Choroid plexus epithelial cell (primary cell): ENCODE measurements around the gene CPEB1.
A peak's percentile ranks its signal among the peaks of the same experiment; 100 is the strongest.

ENCODE experiments used
- DNase-seq: peaks from one replicate; pipeline ENCODE4 v3.0.0-alpha.2; 2010; ENCODE audit warnings: low read depth
- H3K4me3 ChIP-seq: 2 replicates; pipeline ENCODE4 v1.5.1; 2011; ENCODE audit warnings: low read depth, mild to moderate bottlenecking, control low read depth, low read length, moderate library complexity
- CTCF ChIP-seq: conservative IDR thresholded peaks from 2 replicates; pipeline ENCODE4 v1.5.1; 2011; ENCODE audit warnings: low read depth, mild to moderate bottlenecking, control low read depth, inconsistent platforms, low read length, moderate library complexity

CPEB1 gene

GRCh38 chr15:82679626-82680199 lies 32.5 kb upstream of the CPEB1 start:
- DNase-seq = no peak
- no peak overlapping the region for H3K4me3 ChIP-seq
- no peak for TF ChIP-seq CTCF

GRCh38 chr15:82677720-82678323 lies 30.7 kb upstream of the CPEB1 start:
- H3K4me3 ChIP-seq = no peak overlapping the region
- no peak for DNase-seq
- no peak for TF ChIP-seq CTCF

GRCh38 chr15:82674873-82675272 lies 27.7 kb upstream of the CPEB1 start:
- TF ChIP-seq CTCF = no peak
- no peak for DNase-seq
- no peak overlapping the region for H3K4me3 ChIP-seq

GRCh38 chr15:82670699-82671098 lies 23.5 kb upstream of the CPEB1 start:
- no peak overlapping the region for H3K4me3 ChIP-seq
- no peak for DNase-seq
- no peak for TF ChIP-seq CTCF

DNA sequence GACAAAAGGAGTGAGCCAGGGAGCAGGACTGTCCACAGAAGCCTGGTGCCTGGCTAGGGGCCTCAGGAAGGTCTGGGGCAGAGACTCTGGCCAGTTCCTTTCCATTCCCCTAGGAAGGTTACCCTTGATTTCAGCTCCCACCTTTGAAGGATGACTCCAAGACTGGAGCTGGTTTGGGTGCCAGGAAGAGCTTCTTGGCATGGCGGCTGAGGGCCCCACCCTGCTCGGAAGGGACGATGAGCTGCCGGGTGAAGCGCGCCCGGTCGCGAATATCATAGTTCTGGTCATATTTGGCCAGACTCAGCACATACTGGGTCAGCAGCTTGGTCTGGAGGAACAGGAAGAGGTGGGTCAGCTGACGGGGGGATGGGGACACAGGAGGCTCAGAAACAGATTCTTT lies 19.4 kb upstream of the CPEB1 start:
- no peak for DNase-seq
- TF ChIP-seq CTCF = no peak
- no peak overlapping the region for H3K4me3 ChIP-seq

DNA sequence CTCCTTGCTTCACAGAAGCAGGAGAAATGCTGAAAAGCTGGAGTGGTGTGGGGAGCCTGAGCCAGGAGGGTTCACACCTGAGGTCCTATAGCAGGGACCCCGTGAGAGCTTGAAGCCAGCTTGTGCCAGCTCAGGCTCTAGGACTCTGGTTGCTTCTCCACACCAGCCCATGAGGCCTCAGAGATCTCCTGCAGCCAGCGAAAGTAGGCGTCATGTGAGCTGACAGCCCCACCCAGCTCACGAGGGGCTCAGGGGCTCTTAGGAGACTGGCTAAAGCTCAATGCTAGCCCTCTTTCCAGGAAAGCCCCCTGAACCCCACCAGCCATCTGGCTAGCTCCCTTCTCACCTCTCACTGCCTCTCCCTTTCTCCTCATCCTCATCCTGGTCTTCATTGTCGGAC lies 16.9 kb upstream of the CPEB1 start:
- no peak for DNase-seq
- no peak for TF ChIP-seq CTCF
- no peak overlapping the region for H3K4me3 ChIP-seq

GRCh38 chr15:82663186-82663600 lies 16.0 kb upstream of the CPEB1 start:
- TF ChIP-seq CTCF = no peak
- no peak overlapping the region for H3K4me3 ChIP-seq
- DNase-seq = peak; percentile 39
